ENCODE data around the gene OLFML2B.
"Not testable (repeated sequence)": the region's sequence is repeated elsewhere in the genome, so short reads cannot be mapped to it uniquely, and the experiment has no call there.

OLFML2B gene

DNA sequence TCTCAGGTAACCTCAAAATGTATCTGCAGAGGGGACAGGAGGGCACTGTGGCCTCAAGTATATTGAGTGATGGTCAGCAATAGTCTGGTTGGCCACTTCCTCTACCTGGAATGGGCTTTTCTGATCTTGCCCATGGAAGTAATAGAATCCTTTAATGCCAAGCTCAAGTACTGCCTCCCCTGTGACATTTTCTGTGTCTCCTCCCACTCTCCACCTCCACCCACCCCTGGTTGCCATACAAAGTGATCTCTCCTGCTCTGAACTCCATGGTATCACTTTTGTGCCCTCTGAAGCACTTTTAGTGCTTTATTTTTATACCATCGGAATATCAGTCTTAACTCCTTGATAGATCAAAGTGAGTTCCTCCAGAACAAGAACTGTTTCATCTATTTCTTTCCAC, 36.6 kb upstream of the OLFML2B start:
- no peaks in the 10 kb centered on the region for H3K36me3 ChIP-seq (ENCODE audit: control insufficient read depth in 2 of 2, insufficient read depth in 2 of 2, low read length in 2 of 2)
- no peak overlapping the region for H3K4me3 ChIP-seq (ENCODE audit: low read length in 2 of 2)
- no peaks in the 10 kb centered on the region for H3K27me3 ChIP-seq (ENCODE audit: control insufficient read depth in 1 of 2, insufficient read depth in 2 of 2, low read length in 2 of 2)
- H3K4me1 ChIP-seq (ENCODE audit: control insufficient read depth, insufficient read depth, low read length), result no peaks in the 10 kb centered on the region
- no peak overlapping the region for H3K27ac ChIP-seq (ENCODE audit: low read length)
- no peak overlapping the region for H3K9ac ChIP-seq (ENCODE audit: low read length in 2 of 2)
- no peaks in the 10 kb centered on the region for H3K9me3 ChIP-seq (ENCODE audit: control insufficient read depth in 2 of 2, low read length in 2 of 2)

DNA sequence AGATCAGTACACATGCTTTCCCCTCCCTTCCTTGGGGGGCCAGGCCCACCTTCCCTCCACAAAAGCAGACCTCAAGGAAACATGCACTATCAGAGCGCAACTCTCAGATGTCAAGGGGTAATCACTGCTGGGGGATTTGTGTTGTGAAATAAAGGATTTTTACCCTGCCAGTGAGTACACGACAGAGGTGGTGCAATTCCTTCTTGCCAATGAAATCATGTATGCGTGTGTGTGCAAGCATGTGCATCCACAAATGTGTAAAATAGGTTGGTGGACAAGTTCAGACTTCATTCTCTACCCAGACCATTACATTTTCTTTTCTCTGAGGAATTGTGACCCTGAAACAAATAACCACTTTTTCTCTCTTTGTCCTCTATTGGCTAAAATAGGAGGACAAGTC, 36.1 kb upstream of the OLFML2B start:
- H3K4me1 ChIP-seq (ENCODE audit: control insufficient read depth, insufficient read depth, low read length), result peaks cover 3% of the 10 kb centered on the region
- H3K9me3 ChIP-seq (ENCODE audit: control insufficient read depth in 2 of 2, low read length in 2 of 2), result no peaks in the 10 kb centered on the region
- H3K36me3 ChIP-seq (ENCODE audit: control insufficient read depth in 2 of 2, insufficient read depth in 2 of 2, low read length in 2 of 2), result no peaks in the 10 kb centered on the region
- H3K4me3 ChIP-seq (ENCODE audit: low read length in 2 of 2), result no peak overlapping the region
- no peaks in the 10 kb centered on the region for H3K27me3 ChIP-seq (ENCODE audit: control insufficient read depth in 1 of 2, insufficient read depth in 2 of 2, low read length in 2 of 2)
- H3K9ac ChIP-seq (ENCODE audit: low read length in 2 of 2), result no peak overlapping the region
- H3K27ac ChIP-seq (ENCODE audit: low read length), result no peak overlapping the region

DNA sequence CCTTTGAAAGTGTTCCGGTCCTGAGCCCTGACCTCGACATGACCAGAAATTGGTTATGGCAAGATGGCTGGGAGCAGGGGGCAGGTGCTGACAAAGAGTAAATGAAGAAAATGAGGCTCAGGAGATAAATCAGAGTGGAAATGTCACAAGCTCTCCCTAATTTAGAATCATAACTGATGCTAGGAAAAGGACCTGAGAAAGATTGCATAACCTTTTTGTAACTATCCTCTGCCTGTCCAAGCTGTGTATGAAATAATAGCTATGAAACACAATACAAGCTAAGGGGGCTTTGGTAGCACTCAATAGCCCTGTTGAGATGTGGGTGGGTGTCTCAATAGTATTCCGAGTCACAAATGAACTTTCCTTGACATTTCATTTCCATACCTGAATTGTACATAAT, 32.9 kb upstream of the OLFML2B start:
- Histone ChIP-seq H3K9ac (ENCODE audit: low read length in 2 of 2) (no peak overlapping the region), H3K27ac (ENCODE audit: low read length) (no peak overlapping the region), H3K9me3 (ENCODE audit: control insufficient read depth in 2 of 2, low read length in 2 of 2) (no peaks in the 10 kb centered on the region), H3K4me1 (ENCODE audit: control insufficient read depth, insufficient read depth, low read length) (peaks cover 4% of the 10 kb centered on the region), H3K36me3 (ENCODE audit: control insufficient read depth in 2 of 2, insufficient read depth in 2 of 2, low read length in 2 of 2) (no peaks in the 10 kb centered on the region), H3K4me3 (ENCODE audit: low read length in 2 of 2) (no peak overlapping the region), H3K27me3 (ENCODE audit: control insufficient read depth in 1 of 2, insufficient read depth in 2 of 2, low read length in 2 of 2) (no peaks in the 10 kb centered on the region)

DNA sequence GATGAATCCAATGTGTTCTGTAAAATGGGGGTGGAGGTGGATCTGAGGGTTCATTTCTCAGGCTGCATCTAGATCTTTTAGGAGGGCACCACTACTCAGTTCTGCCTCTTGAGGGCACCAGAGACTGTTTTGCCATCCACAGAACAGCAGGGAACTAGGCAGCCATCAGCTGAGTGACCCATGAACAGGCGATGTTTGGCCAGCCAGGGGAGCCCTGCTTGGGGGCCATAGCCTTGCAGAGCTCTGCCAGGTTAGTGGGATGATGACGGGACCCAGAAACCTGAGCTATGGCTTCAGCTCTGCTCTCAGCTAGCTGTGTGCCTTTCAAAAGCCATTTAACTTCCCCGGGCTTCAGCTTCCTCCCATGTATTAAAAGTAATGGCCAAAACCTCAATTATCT, 32.4 kb upstream of the OLFML2B start:
- peaks cover 4% of the 10 kb centered on the region for H3K4me1 ChIP-seq (ENCODE audit: control insufficient read depth, insufficient read depth, low read length)
- no peaks in the 10 kb centered on the region for H3K27me3 ChIP-seq (ENCODE audit: control insufficient read depth in 1 of 2, insufficient read depth in 2 of 2, low read length in 2 of 2)
- no peaks in the 10 kb centered on the region for H3K9me3 ChIP-seq (ENCODE audit: control insufficient read depth in 2 of 2, low read length in 2 of 2)
- no peaks in the 10 kb centered on the region for H3K36me3 ChIP-seq (ENCODE audit: control insufficient read depth in 2 of 2, insufficient read depth in 2 of 2, low read length in 2 of 2)
- H3K9ac ChIP-seq (ENCODE audit: low read length in 2 of 2), result no peak overlapping the region
- H3K4me3 ChIP-seq (ENCODE audit: low read length in 2 of 2), result no peak overlapping the region
- H3K27ac ChIP-seq (ENCODE audit: low read length), result no peak overlapping the region

DNA sequence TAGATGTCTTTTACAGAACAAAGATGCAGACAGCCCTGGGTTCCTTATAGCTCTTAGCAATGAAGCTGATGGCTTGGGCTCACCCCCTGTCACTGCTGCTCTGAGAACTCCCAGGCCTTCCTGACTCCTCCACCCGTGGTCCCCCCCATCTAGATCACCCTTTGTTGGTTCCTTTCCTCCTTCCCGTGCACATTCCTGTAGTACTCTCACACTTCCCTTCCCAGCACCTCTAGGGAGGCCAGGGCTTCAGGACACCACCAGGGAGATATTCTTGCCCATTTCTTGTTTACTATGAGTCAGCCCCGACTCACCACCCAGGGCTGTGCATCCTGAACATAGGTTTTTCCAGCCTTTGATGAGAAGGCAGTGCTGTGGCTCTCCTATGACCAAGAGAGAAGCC, 31.4 kb upstream of the OLFML2B start:
- Histone ChIP-seq H3K4me3 (ENCODE audit: low read length in 2 of 2) (no peak overlapping the region), H3K9ac (ENCODE audit: low read length in 2 of 2) (no peak overlapping the region), H3K9me3 (ENCODE audit: control insufficient read depth in 2 of 2, low read length in 2 of 2) (no peaks in the 10 kb centered on the region), H3K27ac (ENCODE audit: low read length) (no peak overlapping the region), H3K36me3 (ENCODE audit: control insufficient read depth in 2 of 2, insufficient read depth in 2 of 2, low read length in 2 of 2) (no peaks in the 10 kb centered on the region), H3K4me1 (ENCODE audit: control insufficient read depth, insufficient read depth, low read length) (peaks cover 4% of the 10 kb centered on the region), H3K27me3 (ENCODE audit: control insufficient read depth in 1 of 2, insufficient read depth in 2 of 2, low read length in 2 of 2) (no peaks in the 10 kb centered on the region)

DNA sequence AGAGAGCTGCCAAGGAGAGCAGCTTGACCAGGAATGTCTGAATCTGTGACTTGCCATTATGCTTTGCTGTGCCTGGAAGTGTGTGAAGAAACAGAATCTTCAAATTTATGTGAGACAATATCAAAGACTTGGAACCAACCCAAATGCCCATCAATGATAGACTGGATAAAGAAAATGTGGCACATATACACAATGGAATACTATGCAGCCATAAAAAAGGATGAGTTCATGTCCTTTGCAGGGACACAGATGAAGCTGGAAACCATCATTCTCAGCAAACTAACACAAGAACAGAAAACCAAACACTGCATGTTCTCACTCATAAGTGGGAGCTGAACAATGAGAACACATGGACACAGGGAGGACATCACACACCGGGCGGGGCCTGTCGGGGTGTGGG, 30.3 kb upstream of the OLFML2B start:
- not testable (repeated sequence) for H3K27ac ChIP-seq (ENCODE audit: low read length); H3K9me3 ChIP-seq (ENCODE audit: control insufficient read depth in 2 of 2, low read length in 2 of 2); H3K4me3 ChIP-seq (ENCODE audit: low read length in 2 of 2); H3K36me3 ChIP-seq (ENCODE audit: control insufficient read depth in 2 of 2, insufficient read depth in 2 of 2, low read length in 2 of 2); H3K9ac ChIP-seq (ENCODE audit: low read length in 2 of 2); H3K27me3 ChIP-seq (ENCODE audit: control insufficient read depth in 1 of 2, insufficient read depth in 2 of 2, low read length in 2 of 2); H3K4me1 ChIP-seq (ENCODE audit: control insufficient read depth, insufficient read depth, low read length)

DNA sequence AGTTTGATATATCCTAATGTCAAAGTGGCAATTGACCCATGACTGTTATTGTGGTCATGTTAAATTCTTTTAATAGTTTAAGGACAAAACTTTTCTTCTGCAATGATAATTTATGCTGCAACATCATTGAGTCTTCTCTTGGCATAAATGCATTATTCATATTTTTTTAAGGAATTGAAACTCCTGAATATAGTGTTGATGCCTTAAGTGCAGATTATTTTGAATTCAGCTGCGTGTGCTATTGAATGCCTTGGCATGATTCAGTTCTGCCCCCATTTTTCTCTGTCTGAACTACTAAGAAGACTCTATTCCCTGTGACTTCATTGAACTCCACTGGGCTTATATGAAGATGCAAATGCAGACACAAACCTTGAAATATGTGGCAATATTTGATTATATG, 23.3 kb upstream of the OLFML2B start:
- no peak overlapping the region for H3K9ac ChIP-seq (ENCODE audit: low read length in 2 of 2)
- H3K4me1 ChIP-seq (ENCODE audit: control insufficient read depth, insufficient read depth, low read length), result no peaks in the 10 kb centered on the region
- H3K9me3 ChIP-seq (ENCODE audit: control insufficient read depth in 2 of 2, low read length in 2 of 2), result no peaks in the 10 kb centered on the region
- H3K27ac ChIP-seq (ENCODE audit: low read length), result no peak overlapping the region
- H3K4me3 ChIP-seq (ENCODE audit: low read length in 2 of 2), result no peak overlapping the region
- no peaks in the 10 kb centered on the region for H3K36me3 ChIP-seq (ENCODE audit: control insufficient read depth in 2 of 2, insufficient read depth in 2 of 2, low read length in 2 of 2)
- no peaks in the 10 kb centered on the region for H3K27me3 ChIP-seq (ENCODE audit: control insufficient read depth in 1 of 2, insufficient read depth in 2 of 2, low read length in 2 of 2)

DNA sequence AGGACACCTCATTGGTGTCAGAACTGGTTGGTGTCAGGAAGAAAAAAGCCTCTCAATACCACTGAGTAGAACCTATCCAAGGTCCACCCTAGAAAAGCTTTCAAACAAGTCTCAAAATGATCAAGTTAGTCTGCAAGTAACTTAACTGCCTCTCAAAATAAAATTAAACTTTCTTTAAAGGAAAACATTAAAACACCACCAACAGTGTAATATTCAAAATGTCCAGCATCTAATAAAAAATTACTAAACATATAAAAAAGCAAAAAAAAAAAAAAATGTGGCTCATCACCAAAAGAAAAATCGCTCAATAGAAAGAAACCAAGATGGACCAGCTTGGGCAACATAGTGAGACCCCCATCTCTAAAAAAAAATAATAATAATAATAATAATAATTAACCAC, 18.7 kb upstream of the OLFML2B start:
- Histone ChIP-seq H3K9ac (ENCODE audit: low read length in 2 of 2) (no peak overlapping the region), H3K27me3 (ENCODE audit: control insufficient read depth in 1 of 2, insufficient read depth in 2 of 2, low read length in 2 of 2) (peaks cover 0 to 6% of the 10 kb centered on the region in 2 donors), H3K9me3 (ENCODE audit: control insufficient read depth in 2 of 2, low read length in 2 of 2) (no peaks in the 10 kb centered on the region), H3K36me3 (ENCODE audit: control insufficient read depth in 2 of 2, insufficient read depth in 2 of 2, low read length in 2 of 2) (no peaks in the 10 kb centered on the region), H3K4me3 (ENCODE audit: low read length in 2 of 2) (no peak overlapping the region), H3K27ac (ENCODE audit: low read length) (no peak overlapping the region), H3K4me1 (ENCODE audit: control insufficient read depth, insufficient read depth, low read length) (no peaks in the 10 kb centered on the region)

DNA sequence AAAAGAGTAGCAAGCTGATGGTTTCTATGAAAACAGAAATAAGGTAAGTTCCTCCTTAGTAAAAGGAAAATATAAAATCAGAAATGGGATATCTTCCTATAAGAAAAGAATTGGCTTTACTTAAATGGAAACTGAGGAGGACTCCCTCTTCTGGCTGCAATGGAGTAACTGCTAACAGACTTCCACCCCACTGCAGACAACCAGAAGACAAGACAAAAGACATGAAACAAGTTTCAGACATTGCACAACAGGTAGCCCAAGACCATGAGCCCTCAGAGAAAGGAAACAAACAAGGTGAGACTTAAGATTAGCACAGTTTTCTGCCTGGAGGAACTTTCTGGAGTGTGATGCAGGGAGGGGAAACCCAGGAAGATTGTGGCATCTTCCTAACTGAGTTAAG, 17.0 kb upstream of the OLFML2B start:
- peaks cover 0 to 6% of the 10 kb centered on the region in 2 donors for H3K27me3 ChIP-seq (ENCODE audit: control insufficient read depth in 1 of 2, insufficient read depth in 2 of 2, low read length in 2 of 2)
- H3K9me3 ChIP-seq (ENCODE audit: control insufficient read depth in 2 of 2, low read length in 2 of 2), result no peaks in the 10 kb centered on the region
- no peak overlapping the region for H3K27ac ChIP-seq (ENCODE audit: low read length)
- H3K36me3 ChIP-seq (ENCODE audit: control insufficient read depth in 2 of 2, insufficient read depth in 2 of 2, low read length in 2 of 2), result no peaks in the 10 kb centered on the region
- H3K9ac ChIP-seq (ENCODE audit: low read length in 2 of 2), result no peak overlapping the region
- no peak overlapping the region for H3K4me3 ChIP-seq (ENCODE audit: low read length in 2 of 2)
- H3K4me1 ChIP-seq (ENCODE audit: control insufficient read depth, insufficient read depth, low read length), result no peaks in the 10 kb centered on the region

DNA sequence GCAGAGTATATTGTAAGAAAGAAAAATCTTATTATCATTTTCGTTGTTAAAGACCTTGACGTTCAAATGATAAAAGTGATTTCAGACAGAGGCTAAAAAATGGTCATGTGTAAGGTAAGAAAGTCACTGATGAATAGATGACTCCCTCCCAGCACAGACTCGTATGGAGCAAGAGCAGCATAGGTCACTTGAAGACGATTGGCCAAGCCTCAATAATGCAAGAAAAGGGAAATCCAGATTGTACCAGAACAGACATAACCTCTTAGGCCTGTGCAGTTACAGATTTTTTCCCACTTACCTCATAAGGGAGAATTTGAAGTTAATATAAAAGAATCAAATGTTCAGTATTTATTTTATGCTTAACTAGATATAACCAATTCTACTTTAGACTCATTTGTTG, 16.3 kb upstream of the OLFML2B start:
- H3K4me1 ChIP-seq (ENCODE audit: control insufficient read depth, insufficient read depth, low read length), result no peaks in the 10 kb centered on the region
- no peaks in the 10 kb centered on the region for H3K36me3 ChIP-seq (ENCODE audit: control insufficient read depth in 2 of 2, insufficient read depth in 2 of 2, low read length in 2 of 2)
- H3K4me3 ChIP-seq (ENCODE audit: low read length in 2 of 2), result no peak overlapping the region
- no peak overlapping the region for H3K27ac ChIP-seq (ENCODE audit: low read length)
- H3K9me3 ChIP-seq (ENCODE audit: control insufficient read depth in 2 of 2, low read length in 2 of 2), result no peaks in the 10 kb centered on the region
- H3K9ac ChIP-seq (ENCODE audit: low read length in 2 of 2), result no peak overlapping the region
- H3K27me3 ChIP-seq (ENCODE audit: control insufficient read depth in 1 of 2, insufficient read depth in 2 of 2, low read length in 2 of 2), result peaks cover 0 to 8% of the 10 kb centered on the region in 2 donors

DNA sequence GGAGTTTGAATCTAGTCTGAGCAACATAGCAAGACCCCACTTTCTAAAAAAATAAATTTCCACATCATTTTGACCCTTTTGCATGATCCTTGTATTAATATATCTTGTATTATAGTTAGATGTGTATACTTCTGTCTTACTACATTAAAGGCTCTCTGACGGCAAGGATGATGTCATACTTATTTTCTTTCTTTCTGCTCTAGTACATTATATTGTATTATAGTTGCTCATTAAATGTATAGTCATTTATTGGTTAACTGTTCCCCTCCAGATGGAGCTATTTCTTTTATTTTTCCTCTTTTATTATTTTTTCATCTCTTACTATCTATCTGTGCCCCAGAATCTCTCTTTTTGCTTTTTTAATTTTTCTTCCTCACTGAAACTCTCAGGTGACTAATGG, 15.0 kb upstream of the OLFML2B start:
- Histone ChIP-seq H3K27ac (ENCODE audit: low read length) (no peak overlapping the region), H3K27me3 (ENCODE audit: control insufficient read depth in 1 of 2, insufficient read depth in 2 of 2, low read length in 2 of 2) (peaks cover 0 to 8% of the 10 kb centered on the region in 2 donors), H3K9me3 (ENCODE audit: control insufficient read depth in 2 of 2, low read length in 2 of 2) (no peaks in the 10 kb centered on the region), H3K9ac (ENCODE audit: low read length in 2 of 2) (no peak overlapping the region), H3K4me1 (ENCODE audit: control insufficient read depth, insufficient read depth, low read length) (no peaks in the 10 kb centered on the region), H3K4me3 (ENCODE audit: low read length in 2 of 2) (no peak overlapping the region), H3K36me3 (ENCODE audit: control insufficient read depth in 2 of 2, insufficient read depth in 2 of 2, low read length in 2 of 2) (no peaks in the 10 kb centered on the region)

DNA sequence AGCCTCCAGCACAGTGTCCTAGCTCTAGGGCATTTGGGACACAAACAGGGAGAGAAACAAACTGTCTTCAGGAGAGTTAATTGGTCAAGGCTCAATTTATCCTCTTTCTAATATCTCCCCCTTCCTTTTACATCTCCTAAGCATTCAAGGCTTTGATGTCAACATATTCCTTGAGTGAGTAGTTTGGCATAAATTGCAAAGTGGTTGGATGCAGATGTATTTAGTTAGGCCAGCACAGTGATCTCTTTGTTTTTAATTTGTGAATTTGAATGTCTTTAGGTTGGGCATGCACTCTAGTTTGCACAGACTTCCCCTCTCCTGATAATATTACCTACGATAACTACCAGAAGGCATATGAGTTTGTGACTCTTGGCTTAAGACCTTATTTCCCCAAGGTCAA, 12.5 kb upstream of the OLFML2B start:
- no peak overlapping the region for H3K27ac ChIP-seq (ENCODE audit: low read length)
- no peak overlapping the region for H3K4me3 ChIP-seq (ENCODE audit: low read length in 2 of 2)
- no peak overlapping the region for H3K9ac ChIP-seq (ENCODE audit: low read length in 2 of 2)
- peaks cover 0 to 6% of the 10 kb centered on the region in 2 donors for H3K27me3 ChIP-seq (ENCODE audit: control insufficient read depth in 1 of 2, insufficient read depth in 2 of 2, low read length in 2 of 2)
- H3K9me3 ChIP-seq (ENCODE audit: control insufficient read depth in 2 of 2, low read length in 2 of 2), result no peaks in the 10 kb centered on the region
- no peaks in the 10 kb centered on the region for H3K4me1 ChIP-seq (ENCODE audit: control insufficient read depth, insufficient read depth, low read length)
- H3K36me3 ChIP-seq (ENCODE audit: control insufficient read depth in 2 of 2, insufficient read depth in 2 of 2, low read length in 2 of 2), result no peaks in the 10 kb centered on the region
